Heart right ventricle (tissue), 16 donors: Measurements from ENCODE around the gene RTP4. TPM values are rescaled to one million over a fixed set of nuclear protein-coding genes. Genes with fewer than 3 reads are reported as not detected.

ENCODE experiments used
- ATAC-seq, 8 donors: fragments of 200-7000 bp; cut with Tn5 transposase; one replicate each; pipeline ENCODE4 v1.9.1; 2020; ENCODE audit warnings: mild to moderate bottlenecking in 8 of 8, moderate library complexity in 8 of 8, moderate number of reproducible peaks in 1 of 8
- DNase-seq, 2 donors: peaks; one replicate each; pipeline ENCODE4 v3.0.0-alpha.2; 2020
- H3K27ac ChIP-seq, 10 donors: fragments of 200-600 bp; sonication (generic) in 2 of 10; one replicate each; pipeline versions ENCODE4 v1.5.0 to v1.8.0; 2020 to 2022; ENCODE audit warnings: mild to moderate bottlenecking in 3 of 10
- H3K27me3 ChIP-seq, 7 donors: fragments of 200-600 bp; one replicate each; pipeline ENCODE4 v1.8.0; 2021 to 2022; ENCODE audit warnings: mild to moderate bottlenecking in 2 of 7
- H3K36me3 ChIP-seq, 9 donors: fragments of 200-600 bp; sonication (generic) in 1 of 9; one replicate each; pipeline versions ENCODE4 v1.5.0 to v1.8.0; 2020 to 2022; ENCODE audit warnings: mild to moderate bottlenecking in 2 of 9
- H3K4me1 ChIP-seq, 9 donors: fragments of 200-600 bp; sonication (generic) in 1 of 9; one replicate each; pipeline versions ENCODE4 v1.5.0 to v1.8.0; 2020 to 2022; ENCODE audit warnings: mild to moderate bottlenecking in 4 of 9
- H3K4me3 ChIP-seq, 10 donors: fragments of 200-600 bp; sonication (generic) in 2 of 10; one replicate each; pipeline versions ENCODE4 v1.5.0 to v1.8.0; 2020 to 2022; ENCODE audit warnings: mild to moderate bottlenecking in 7 of 10, moderate library complexity in 2 of 10
- H3K9me3 ChIP-seq, 11 donors: fragments of 200-600 bp in 10 of 11; sonication (generic) in 2 of 11; one replicate each; pipeline versions ENCODE4 v1.5.0 to v1.8.0; 2013 to 2022; ENCODE audit warnings: mild to moderate bottlenecking in 2 of 11, control low read depth in 1 of 11, moderate library complexity in 1 of 11
- WGBS, 2 donors: extraction: QIAGEN DNeasy Blood & Tissue Kit; methylation state at CpG; one replicate each; pipeline ENCODE4 v1.1.7; 2013; ENCODE audit warnings: inconsistent platforms in 1 of 2; 5-methylcytosine and 5-hydroxymethylcytosine counted together
- intact Hi-C, 10 donors: fragments of 100-400 bp; cut with DNase I; formaldehyde crosslinking; loops; one replicate each; pipeline versions ENCODE4 v1.11.1 to v1.14.2; 2022
- polyA plus RNA-seq, 2 donors: library from polyadenylated mRNA; stranded (reverse); fragments of 200-250 nt; gene quantifications; one replicate each; pipeline ENCODE4 v1.2.3, GENCODE V29; 2013
- total RNA-seq, 10 donors: library from RNA; stranded (reverse); fragmentation: NEBNext Ultra II Directional in 3 of 10; extraction: Animal tissue kit (Norgen Biotek cat#: 25700) in 3 of 10; gene quantifications; one replicate each; pipeline versions ENCODE4 v1.2.1 to v1.2.4, GENCODE V29; 2021 to 2023
- TF ChIP-seq, protein P1 (sequence below), 9 donors: fragments of 200-600 bp; sonication (generic) in 2 of 9; IDR thresholded peaks; one replicate each; pipeline versions ENCODE4 v1.5.0 to v1.8.0; 2021 to 2022; ENCODE audit warnings: antibody characterized with exemption in 9 of 9, mild to moderate bottlenecking in 5 of 9, moderate library complexity in 1 of 9
- donor health status: Arrhythmogenic right ventricular cardiomyopathy.
- donor health status: ischemic (EF 13 %, LVEDD 7.1; RV severe dilation, severe dysfunction).
- donor health status: healthy with polysubstance abuse.
- donor health status: DM: no; HTN: yes; CAD: no.
- donor health status: DM: no; HTN: no; CAD: no.
- donor health status: ischemic (EF 25% LVEDD 6.9; RV normal size, moderate dysfunction).
- donor health status: ischemic (EF 25% LVEDD 5.7; RV mildly dilated, moderate dysfunction).
- donor health status: healthy.
- donor health status: DM: yes; HTN: yes; CAD: no.
- donor health status: Ischemic cardiomyopathy.
- donor health status: ischemic (EF 35%, LVEDD 5.7; RV mildly dilated, moderate dysfunction).
- donor health status: nonischemic (EF 11% LVEDD 7.7; RV severe dilation, severe dysfunction).
- donor health status: DM: yes; HTN: yes; CAD: no.
- donor health status: PGD.
- donor health status: ischemic (EF 29% LVEDD 5.4; RV normal size, mild dysfunction).
- donor health status: nonischemic (EF 23%, LVEDD 6.1; RV moderate dilation, normal function).

RTP4 gene
- total and polyA plus RNA-seq, 12 donors = 0.74 to 4.7 (median 1.6) TPM

GRCh38 chr3:187367561-187368103 is 553 bp upstream of the RTP4 start:
- peak in 1 of 2 donors; percentile 26 for DNase-seq

DNA sequence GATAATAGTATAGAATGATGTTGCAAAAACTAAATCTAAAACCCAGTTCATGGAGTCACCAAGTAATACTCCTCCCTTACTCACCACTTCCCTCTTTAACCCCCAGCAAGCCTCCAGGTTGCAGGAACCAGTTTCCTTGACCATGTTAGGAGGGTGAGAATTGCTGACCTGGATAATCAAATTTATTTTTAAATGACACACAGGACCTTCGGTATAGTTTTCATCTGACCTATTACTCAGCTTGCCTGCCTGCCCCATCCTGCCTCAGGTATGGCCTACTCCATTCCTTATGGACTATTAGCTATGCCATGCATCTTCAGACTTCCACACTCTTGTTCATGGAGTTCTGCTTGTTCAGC is 883 bp downstream of the RTP4 start:
- no peak for DNase-seq
- TF ChIP-seq, protein P1, sequence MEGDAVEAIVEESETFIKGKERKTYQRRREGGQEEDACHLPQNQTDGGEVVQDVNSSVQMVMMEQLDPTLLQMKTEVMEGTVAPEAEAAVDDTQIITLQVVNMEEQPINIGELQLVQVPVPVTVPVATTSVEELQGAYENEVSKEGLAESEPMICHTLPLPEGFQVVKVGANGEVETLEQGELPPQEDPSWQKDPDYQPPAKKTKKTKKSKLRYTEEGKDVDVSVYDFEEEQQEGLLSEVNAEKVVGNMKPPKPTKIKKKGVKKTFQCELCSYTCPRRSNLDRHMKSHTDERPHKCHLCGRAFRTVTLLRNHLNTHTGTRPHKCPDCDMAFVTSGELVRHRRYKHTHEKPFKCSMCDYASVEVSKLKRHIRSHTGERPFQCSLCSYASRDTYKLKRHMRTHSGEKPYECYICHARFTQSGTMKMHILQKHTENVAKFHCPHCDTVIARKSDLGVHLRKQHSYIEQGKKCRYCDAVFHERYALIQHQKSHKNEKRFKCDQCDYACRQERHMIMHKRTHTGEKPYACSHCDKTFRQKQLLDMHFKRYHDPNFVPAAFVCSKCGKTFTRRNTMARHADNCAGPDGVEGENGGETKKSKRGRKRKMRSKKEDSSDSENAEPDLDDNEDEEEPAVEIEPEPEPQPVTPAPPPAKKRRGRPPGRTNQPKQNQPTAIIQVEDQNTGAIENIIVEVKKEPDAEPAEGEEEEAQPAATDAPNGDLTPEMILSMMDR (IDR thresholded peaks at IDR 0.05) = no peak
- no peaks in the 10 kb centered on the region for H3K9me3 ChIP-seq
- intact Hi-C loops = loop anchor here in 1 of 10 donors (10.0 kb wide), 1 partner anchor 1016 kb away; no protein-coding TSS in a partner anchor
- no peaks in the 10 kb centered on the region for H3K27me3 ChIP-seq
- peaks cover 0 to 23% (median 13%) of the 10 kb centered on the region in 9 donors for H3K4me1 ChIP-seq
- peak overlapping the region; percentile 73 to 96 (median 89) for H3K27ac ChIP-seq
- 68 to 69% methylated on average over 1 of the region's 1 CpG for WGBS, 2 donors
- H3K36me3 ChIP-seq = peaks cover 0 to 25% (median 6%) of the 10 kb centered on the region in 9 donors
- H3K4me3 ChIP-seq = peak overlapping the region; percentile 33 to 67 (median 55)
- peak in 7 of 8 donors; percentile 12 to 37 (median 21) for ATAC-seq

More at GRCh38 chr3:187367561-187368103, 553 bp upstream of the RTP4 start:
- peak in 6 of 8 donors; percentile 9 to 59 (median 22) for ATAC-seq
- Histone ChIP-seq H3K4me1 (peaks cover 0 to 23% (median 13%) of the 10 kb centered on the region in 9 donors), H3K27me3 (no peaks in the 10 kb centered on the region), H3K4me3 (peak overlapping the region in 9 of 10 donors; percentile 33 to 67 (median 56)), H3K27ac (peak overlapping the region; percentile 73 to 96 (median 89)), H3K9me3 (no peaks in the 10 kb centered on the region), H3K36me3 (peaks cover 0 to 23% (median 6%) of the 10 kb centered on the region in 9 donors)
- intact Hi-C loops = loop anchor here in 1 of 10 donors (10.0 kb wide), 1 partner anchor 1017 kb away; no protein-coding TSS in a partner anchor
- TF ChIP-seq, protein P1 (IDR thresholded peaks at IDR 0.05) = no peak
- 88 to 93% methylated on average over 29 of the region's 29 CpGs for WGBS, 2 donors

DNA sequence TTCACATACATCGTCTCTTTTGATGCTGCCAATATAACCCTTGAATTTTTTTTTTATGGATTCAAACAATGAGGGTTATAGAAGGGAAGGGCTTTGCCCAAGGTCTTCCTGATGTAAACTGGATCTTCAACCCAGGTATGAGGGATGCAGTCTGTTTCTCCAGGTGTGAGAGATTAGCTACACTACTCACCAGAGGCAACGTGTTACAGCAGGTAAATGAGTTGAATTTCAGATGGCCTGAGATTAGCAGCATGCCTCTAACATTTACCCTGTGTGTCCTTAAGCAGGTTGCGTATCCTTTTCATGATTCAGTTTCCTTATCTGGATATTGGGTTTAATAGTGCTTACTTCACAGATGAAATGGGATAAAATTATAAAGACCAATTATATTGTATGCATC is 1.9 kb downstream of the RTP4 start:
- intact Hi-C loops = no loop called here

GRCh38 chr3:187375581-187375980 is 7.4 kb downstream of the RTP4 start:
- 86% methylated on average over 5 of the region's 5 CpGs for WGBS, 2 donors
- H3K36me3 ChIP-seq = peaks cover 0 to 27% (median 6%) of the 10 kb centered on the region in 9 donors
- ATAC-seq (no peak), DNase-seq (no peak)
- no peak overlapping the region for H3K4me3 ChIP-seq
- TF ChIP-seq, protein P1 (IDR thresholded peaks at IDR 0.05) = no peak
- intact Hi-C loops = no loop called here
- H3K4me1 ChIP-seq = peaks cover 0 to 2% (median 0%) of the 10 kb centered on the region in 9 donors
- no peaks in the 10 kb centered on the region for H3K27me3 ChIP-seq
- H3K27ac ChIP-seq = no peak overlapping the region
- peaks cover 0 to 9% (median 0%) of the 10 kb centered on the region in 11 donors for H3K9me3 ChIP-seq

More for the DNA sequence above, 1.9 kb downstream of the RTP4 start:
- Histone ChIP-seq H3K4me1 (peaks cover 0 to 23% (median 13%) of the 10 kb centered on the region in 9 donors), H3K4me3 (peak overlapping the region in 7 of 10 donors; percentile 42 to 67 (median 56)), H3K27ac (no peak overlapping the region), H3K27me3 (no peaks in the 10 kb centered on the region), H3K36me3 (peaks cover 0 to 25% (median 6%) of the 10 kb centered on the region in 9 donors), H3K9me3 (peaks cover 0 to 2% (median 0%) of the 10 kb centered on the region in 11 donors)
- TF ChIP-seq, protein P1 (IDR thresholded peaks at IDR 0.05) = no peak
- 87 to 88% methylated on average over 3 of the region's 3 CpGs for WGBS, 2 donors
- ATAC-seq (no peak), DNase-seq (no peak)
